HEK293 (cell line): ENCODE data around the gene METTL2B.

Source experiments
- CTCF ChIA-PET: fragments of 350-600 bp; formaldehyde crosslinking; extraction: SDS; loops from one replicate; lab custom pipeline; 2021; ENCODE audit warnings: antibody characterized with exemption; lab: Yijun Ruan, JAX
- POLR2A ChIA-PET: fragments of 300-600 bp; formaldehyde crosslinking; extraction: SDS; loops from one replicate; lab custom pipeline; 2020; ENCODE audit warnings: antibody characterized with exemption, inconsistent platforms; lab: Yijun Ruan, JAX
- H3K27ac ChIP-seq: fragments of 200-500 bp; sonication (Bioruptor generic); 2 replicates; pipeline ENCODE4 v1.5.1; 2014; ENCODE audit warnings: low read depth, low read length, control low read depth, inconsistent platforms; ENCODE audit errors: extremely low read depth
- H3K36me3 ChIP-seq, 2 experiments: fragments of 200-500 bp in 1 of 2; sonication (Bioruptor generic) in 1 of 2; 1 replicate in 1 of 2; 2 replicates in 1 of 2; pipeline ENCODE4 v1.5.1; 2014 to 2017; ENCODE audit warnings: inconsistent platforms in 2 of 2, low read length in 2 of 2; ENCODE audit not compliant: control insufficient read depth in 2 of 2, insufficient read depth in 1 of 2
- H3K4me1 ChIP-seq: fragments of 200-500 bp; sonication (Bioruptor generic); 2 replicates; pipeline ENCODE4 v1.5.1; 2014; ENCODE audit warnings: mild to moderate bottlenecking, low read length, inconsistent platforms; ENCODE audit not compliant: control insufficient read depth, insufficient read depth
- H3K4me3 ChIP-seq: 2 replicates; pipeline ENCODE4 v1.5.1; 2011; ENCODE audit warnings: low read depth, mild to moderate bottlenecking, control low read depth, low read length, moderate library complexity
- H3K9me3 ChIP-seq: fragments of 200-500 bp; sonication (Bioruptor generic); 2 replicates; pipeline ENCODE4 v1.5.1; 2014; ENCODE audit warnings: low read depth, low read length, inconsistent platforms; ENCODE audit not compliant: control insufficient read depth, insufficient read depth
- BCL11B ChIP-seq: fragments of 450-650 bp; formaldehyde crosslinking; IDR thresholded peaks from 2 replicates; pipeline ENCODE4 v1.5.1; 2016; ENCODE audit warnings: low read depth, missing biosample characterization, missing genetic modification characterization
- GLIS2 ChIP-seq: fragments of 450-650 bp; formaldehyde crosslinking; IDR thresholded peaks from 2 replicates; pipeline ENCODE4 v1.5.1; 2016; ENCODE audit warnings: missing biosample characterization, missing genetic modification characterization
- PRDM1 ChIP-seq: fragments of 450-650 bp; formaldehyde crosslinking; IDR thresholded peaks from 2 replicates; pipeline ENCODE4; 2016; ENCODE audit warnings: missing biosample characterization, missing genetic modification characterization
- SP7 ChIP-seq: fragments of 450-650 bp; formaldehyde crosslinking; IDR thresholded peaks from 2 replicates; pipeline ENCODE4 v1.5.1; 2016; ENCODE audit warnings: missing biosample characterization, missing genetic modification characterization
- ZBTB17 ChIP-seq: fragments of 450-650 bp; formaldehyde crosslinking; IDR thresholded peaks from 2 replicates; pipeline ENCODE4 v1.5.1; 2016; ENCODE audit warnings: missing biosample characterization, missing genetic modification characterization
- ZFP37 ChIP-seq: fragments of 450-650 bp; formaldehyde crosslinking; IDR thresholded peaks from 2 replicates; pipeline ENCODE4 v1.5.1; 2016; ENCODE audit warnings: missing biosample characterization, missing genetic modification characterization
- ZNF132 ChIP-seq: fragments of 450-650 bp; formaldehyde crosslinking; IDR thresholded peaks from 2 replicates; pipeline ENCODE4 v1.5.1; 2017; ENCODE audit warnings: missing biosample characterization, missing genetic modification characterization, borderline replicate concordance
- ZNF214 ChIP-seq: fragments of 450-650 bp; formaldehyde crosslinking; IDR thresholded peaks from 2 replicates; pipeline ENCODE4 v1.5.1; 2017; ENCODE audit warnings: missing biosample characterization, mild to moderate bottlenecking, missing genetic modification characterization, borderline replicate concordance
- ZNF274 ChIP-seq, 2 experiments: fragments of 200-500 bp in 1 of 2; fragments of 450-650 bp in 1 of 2; sonication (Bioruptor generic) in 1 of 2; formaldehyde crosslinking in 1 of 2; IDR thresholded peaks; 2 replicates each; pipeline versions ENCODE4 v1.5.1 to v1.6.1; 2014 to 2016; ENCODE audit warnings: borderline replicate concordance in 1 of 2, inconsistent platforms in 1 of 2, low read length in 1 of 2, missing biosample characterization in 1 of 2, missing genetic modification characterization in 1 of 2
- ZNF335 ChIP-seq: fragments of 450-650 bp; formaldehyde crosslinking; conservative IDR thresholded peaks from 2 replicates; pipeline ENCODE4 v1.5.1; 2016; ENCODE audit warnings: missing biosample characterization, missing genetic modification characterization
- ZNF600 ChIP-seq: fragments of 450-650 bp; formaldehyde crosslinking; IDR thresholded peaks from 2 replicates; pipeline ENCODE4 v1.5.1; 2016; ENCODE audit warnings: missing biosample characterization, missing genetic modification characterization
- ZNF624 ChIP-seq: fragments of 450-650 bp; formaldehyde crosslinking; IDR thresholded peaks from 2 replicates; pipeline ENCODE4 v1.5.1; 2017; ENCODE audit warnings: missing biosample characterization, missing genetic modification characterization
- ZNF654 ChIP-seq: fragments of 450-650 bp; formaldehyde crosslinking; IDR thresholded peaks from 2 replicates; pipeline ENCODE4 v1.5.1; 2016; ENCODE audit warnings: low read depth, missing biosample characterization, missing genetic modification characterization
- ZNF660 ChIP-seq: fragments of 450-650 bp; IDR thresholded peaks from 2 replicates; pipeline ENCODE4 v1.5.1; 2018; ENCODE audit warnings: missing biosample characterization, mild to moderate bottlenecking, missing genetic modification characterization
- ZNF792 ChIP-seq: fragments of 450-650 bp; formaldehyde crosslinking; IDR thresholded peaks from 2 replicates; pipeline ENCODE4 v1.5.1; 2016; ENCODE audit warnings: missing biosample characterization, missing genetic modification characterization
- TF ChIP-seq, protein P1 (sequence below): fragments of 450-650 bp; formaldehyde crosslinking; IDR thresholded peaks from 2 replicates; pipeline ENCODE4 v1.5.1; 2017; ENCODE audit warnings: missing biosample characterization, missing genetic modification characterization
- TF ChIP-seq, protein P2 (sequence below): fragments of 450-650 bp; formaldehyde crosslinking; IDR thresholded peaks from 2 replicates; pipeline ENCODE4 v1.5.1; 2016; ENCODE audit warnings: missing biosample characterization, missing genetic modification characterization, low read depth
- TF ChIP-seq, protein P3 (sequence below): fragments of 450-650 bp; formaldehyde crosslinking; IDR thresholded peaks from 2 replicates; pipeline ENCODE4 v1.5.1; 2016; ENCODE audit warnings: missing biosample characterization, missing genetic modification characterization
- TF ChIP-seq, protein P4 (sequence below): fragments of 450-650 bp; formaldehyde crosslinking; IDR thresholded peaks from 2 replicates; pipeline ENCODE4 v1.5.1; 2016; ENCODE audit warnings: missing biosample characterization, missing genetic modification characterization
- TF ChIP-seq, protein P5 (sequence below): fragments of 450-650 bp; formaldehyde crosslinking; IDR thresholded peaks from 2 replicates; pipeline ENCODE4 v1.5.1; 2017; ENCODE audit warnings: missing biosample characterization, missing genetic modification characterization
- TF ChIP-seq, protein P6 (sequence below): fragments of 450-650 bp; formaldehyde crosslinking; IDR thresholded peaks from 2 replicates; pipeline ENCODE4 v1.5.1; 2016; ENCODE audit warnings: missing biosample characterization, missing genetic modification characterization
- TF ChIP-seq, protein P7 (sequence below): fragments of 450-650 bp; formaldehyde crosslinking; IDR thresholded peaks from 2 replicates; pipeline ENCODE4 v1.5.1; 2016; ENCODE audit warnings: missing biosample characterization, missing genetic modification characterization

METTL2B gene

DNA sequence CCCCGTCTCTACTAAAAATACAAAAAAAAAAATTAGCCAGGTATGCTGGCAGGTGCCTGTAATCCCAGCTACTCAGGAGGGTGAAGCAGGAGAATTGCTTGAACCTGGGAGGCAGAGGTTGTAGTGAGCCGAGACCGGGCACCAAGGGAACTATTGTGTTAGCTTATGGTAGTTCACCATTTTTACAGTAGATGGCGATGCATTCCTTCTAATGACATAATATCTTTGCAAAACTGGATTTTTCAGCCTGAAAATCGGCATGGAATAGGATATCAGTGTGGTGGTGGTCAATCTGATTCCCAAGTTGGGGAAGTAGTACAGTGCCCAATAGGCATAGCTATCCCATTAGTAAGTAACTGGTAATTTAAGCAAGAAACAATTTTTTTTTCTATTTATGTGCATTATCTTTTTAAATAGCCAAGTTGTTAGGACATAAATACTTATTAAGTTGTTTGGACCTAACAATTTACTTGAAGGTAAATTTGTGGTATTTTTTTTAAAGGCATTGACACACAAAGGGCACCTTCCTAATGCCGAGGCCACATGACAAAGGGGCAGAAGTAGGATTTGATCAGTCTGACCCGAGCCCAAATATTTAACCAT lies 49.2 kb upstream of the METTL2B start:
- ChIA-PET POLR2A (interaction anchor here (1.7 kb wide), 1 partner anchor 28 kb away, joined by 7 read pairs; the partner anchor contains the start of gene HILPDA), CTCF (interaction anchor here (0.6 to 9.2 kb wide), 35 partner anchors 8 to 1635 kb away, joined by 3 to 189 read pairs (median 10); partner anchors contain the start of genes GARIN1A, HILPDA, METTL2B and RBM28)
- no peaks in the 10 kb centered on the region for H3K4me1 ChIP-seq
- no peaks in the 10 kb centered on the region for H3K9me3 ChIP-seq
- no peak overlapping the region for H3K27ac ChIP-seq
- no peaks in the 10 kb centered on the region for H3K36me3 ChIP-seq
- no peak overlapping the region for H3K4me3 ChIP-seq
- TF ChIP-seq SP7 (tag by site-specific recombination) (peak; percentile 37; the same call in 1 of the 2 replicates), ZNF654 (peak; percentile 97), ZNF792 (tag by site-specific recombination) (no peak), ZBTB17 (tag by site-specific recombination) (peak; percentile 67), ZNF274 (IDR thresholded peaks at IDR 0.05; ENCODE audit: low read length) (no peak), ZNF274 (tag by site-specific recombination; IDR thresholded peaks at IDR 0.05; ENCODE audit: borderline replicate concordance) (no peak), BCL11B (tag by site-specific recombination) (no peak), GLIS2 (no peak), ZNF660 (tag by site-specific recombination) (peak; percentile 72; the same call in 1 of the 2 replicates)
- TF ChIP-seq, protein P1, sequence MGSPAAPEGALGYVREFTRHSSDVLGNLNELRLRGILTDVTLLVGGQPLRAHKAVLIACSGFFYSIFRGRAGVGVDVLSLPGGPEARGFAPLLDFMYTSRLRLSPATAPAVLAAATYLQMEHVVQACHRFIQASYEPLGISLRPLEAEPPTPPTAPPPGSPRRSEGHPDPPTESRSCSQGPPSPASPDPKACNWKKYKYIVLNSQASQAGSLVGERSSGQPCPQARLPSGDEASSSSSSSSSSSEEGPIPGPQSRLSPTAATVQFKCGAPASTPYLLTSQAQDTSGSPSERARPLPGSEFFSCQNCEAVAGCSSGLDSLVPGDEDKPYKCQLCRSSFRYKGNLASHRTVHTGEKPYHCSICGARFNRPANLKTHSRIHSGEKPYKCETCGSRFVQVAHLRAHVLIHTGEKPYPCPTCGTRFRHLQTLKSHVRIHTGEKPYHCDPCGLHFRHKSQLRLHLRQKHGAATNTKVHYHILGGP (tag by site-specific recombination) = no peak
- TF ChIP-seq, protein P2, sequence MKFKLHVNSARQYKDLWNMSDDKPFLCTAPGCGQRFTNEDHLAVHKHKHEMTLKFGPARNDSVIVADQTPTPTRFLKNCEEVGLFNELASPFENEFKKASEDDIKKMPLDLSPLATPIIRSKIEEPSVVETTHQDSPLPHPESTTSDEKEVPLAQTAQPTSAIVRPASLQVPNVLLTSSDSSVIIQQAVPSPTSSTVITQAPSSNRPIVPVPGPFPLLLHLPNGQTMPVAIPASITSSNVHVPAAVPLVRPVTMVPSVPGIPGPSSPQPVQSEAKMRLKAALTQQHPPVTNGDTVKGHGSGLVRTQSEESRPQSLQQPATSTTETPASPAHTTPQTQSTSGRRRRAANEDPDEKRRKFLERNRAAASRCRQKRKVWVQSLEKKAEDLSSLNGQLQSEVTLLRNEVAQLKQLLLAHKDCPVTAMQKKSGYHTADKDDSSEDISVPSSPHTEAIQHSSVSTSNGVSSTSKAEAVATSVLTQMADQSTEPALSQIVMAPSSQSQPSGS (tag by site-specific recombination) = 0 out of 2 replicates have a peak, but pooled peaks have one; percentile 18
- TF ChIP-seq, protein P3, sequence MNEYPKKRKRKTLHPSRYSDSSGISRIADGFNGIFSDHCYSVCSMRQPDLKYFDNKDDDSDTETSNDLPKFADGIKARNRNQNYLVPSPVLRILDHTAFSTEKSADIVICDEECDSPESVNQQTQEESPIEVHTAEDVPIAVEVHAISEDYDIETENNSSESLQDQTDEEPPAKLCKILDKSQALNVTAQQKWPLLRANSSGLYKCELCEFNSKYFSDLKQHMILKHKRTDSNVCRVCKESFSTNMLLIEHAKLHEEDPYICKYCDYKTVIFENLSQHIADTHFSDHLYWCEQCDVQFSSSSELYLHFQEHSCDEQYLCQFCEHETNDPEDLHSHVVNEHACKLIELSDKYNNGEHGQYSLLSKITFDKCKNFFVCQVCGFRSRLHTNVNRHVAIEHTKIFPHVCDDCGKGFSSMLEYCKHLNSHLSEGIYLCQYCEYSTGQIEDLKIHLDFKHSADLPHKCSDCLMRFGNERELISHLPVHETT = no peak
- TF ChIP-seq, protein P4, sequence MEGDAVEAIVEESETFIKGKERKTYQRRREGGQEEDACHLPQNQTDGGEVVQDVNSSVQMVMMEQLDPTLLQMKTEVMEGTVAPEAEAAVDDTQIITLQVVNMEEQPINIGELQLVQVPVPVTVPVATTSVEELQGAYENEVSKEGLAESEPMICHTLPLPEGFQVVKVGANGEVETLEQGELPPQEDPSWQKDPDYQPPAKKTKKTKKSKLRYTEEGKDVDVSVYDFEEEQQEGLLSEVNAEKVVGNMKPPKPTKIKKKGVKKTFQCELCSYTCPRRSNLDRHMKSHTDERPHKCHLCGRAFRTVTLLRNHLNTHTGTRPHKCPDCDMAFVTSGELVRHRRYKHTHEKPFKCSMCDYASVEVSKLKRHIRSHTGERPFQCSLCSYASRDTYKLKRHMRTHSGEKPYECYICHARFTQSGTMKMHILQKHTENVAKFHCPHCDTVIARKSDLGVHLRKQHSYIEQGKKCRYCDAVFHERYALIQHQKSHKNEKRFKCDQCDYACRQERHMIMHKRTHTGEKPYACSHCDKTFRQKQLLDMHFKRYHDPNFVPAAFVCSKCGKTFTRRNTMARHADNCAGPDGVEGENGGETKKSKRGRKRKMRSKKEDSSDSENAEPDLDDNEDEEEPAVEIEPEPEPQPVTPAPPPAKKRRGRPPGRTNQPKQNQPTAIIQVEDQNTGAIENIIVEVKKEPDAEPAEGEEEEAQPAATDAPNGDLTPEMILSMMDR (tag by site-specific recombination) = peak; percentile 67; the same call in 1 of the 2 replicates
- TF ChIP-seq, all 188 proteins: peak for 6

DNA sequence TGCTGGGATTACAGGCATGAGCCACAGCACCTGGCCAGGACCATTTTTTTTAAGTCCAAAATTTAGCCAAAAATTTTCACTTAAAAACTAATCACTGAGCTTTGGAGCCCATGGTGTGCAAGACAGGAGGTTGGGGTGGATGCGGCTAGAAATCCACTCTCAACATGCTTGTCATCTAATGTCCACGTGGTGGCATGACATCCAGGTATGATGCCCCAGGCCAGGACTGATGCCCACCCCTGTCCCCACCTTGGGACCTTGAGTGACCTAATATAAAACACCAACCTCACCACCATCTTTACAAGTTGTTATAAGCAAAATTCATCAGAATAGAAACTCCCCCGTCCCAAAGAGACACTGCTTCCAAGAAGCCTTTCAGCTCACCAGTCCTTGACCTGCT lies 46.3 kb upstream of the METTL2B start:
- CTCF ChIA-PET = interaction anchor here (0.6 to 9.2 kb wide), 7 partner anchors 31 to 1280 kb away, joined by 3 to 189 read pairs (median 5); partner anchors contain the start of gene RBM28
- H3K9me3 ChIP-seq = no peaks in the 10 kb centered on the region
- H3K36me3 ChIP-seq = no peaks in the 10 kb centered on the region
- H3K4me3 ChIP-seq = no peak overlapping the region
- H3K4me1 ChIP-seq = no peaks in the 10 kb centered on the region
- H3K27ac ChIP-seq = no peak overlapping the region
- POLR2A ChIA-PET = no interaction called here
- TF ChIP-seq ZNF335 (no peak), PRDM1 (no peak), ZNF600 (tag by site-specific recombination) (no peak), ZNF214 (tag by site-specific recombination) (no peak), ZNF624 (tag by site-specific recombination) (no peak), ZNF132 (tag by site-specific recombination) (no peak), ZFP37 (tag by site-specific recombination) (no peak)
- TF ChIP-seq, protein P5, sequence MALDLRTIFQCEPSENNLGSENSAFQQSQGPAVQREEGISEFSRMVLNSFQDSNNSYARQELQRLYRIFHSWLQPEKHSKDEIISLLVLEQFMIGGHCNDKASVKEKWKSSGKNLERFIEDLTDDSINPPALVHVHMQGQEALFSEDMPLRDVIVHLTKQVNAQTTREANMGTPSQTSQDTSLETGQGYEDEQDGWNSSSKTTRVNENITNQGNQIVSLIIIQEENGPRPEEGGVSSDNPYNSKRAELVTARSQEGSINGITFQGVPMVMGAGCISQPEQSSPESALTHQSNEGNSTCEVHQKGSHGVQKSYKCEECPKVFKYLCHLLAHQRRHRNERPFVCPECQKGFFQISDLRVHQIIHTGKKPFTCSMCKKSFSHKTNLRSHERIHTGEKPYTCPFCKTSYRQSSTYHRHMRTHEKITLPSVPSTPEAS = no peak
- TF ChIP-seq, protein P6, sequence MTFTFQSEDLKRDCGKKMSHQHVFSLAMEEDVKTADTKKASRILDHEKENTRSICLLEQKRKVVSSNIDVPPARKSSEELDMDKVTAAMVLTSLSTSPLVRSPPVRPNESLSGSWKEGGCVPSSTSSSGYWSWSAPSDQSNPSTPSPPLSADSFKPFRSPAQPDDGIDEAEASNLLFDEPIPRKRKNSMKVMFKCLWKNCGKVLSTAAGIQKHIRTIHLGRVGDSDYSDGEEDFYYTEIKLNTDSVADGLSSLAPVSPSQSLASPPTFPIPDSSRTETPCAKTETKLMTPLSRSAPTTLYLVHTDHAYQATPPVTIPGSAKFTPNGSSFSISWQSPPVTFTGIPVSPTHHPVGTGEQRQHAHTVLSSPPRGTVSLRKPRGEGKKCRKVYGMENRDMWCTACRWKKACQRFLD (tag by site-specific recombination) = no peak
- TF ChIP-seq, protein P7, sequence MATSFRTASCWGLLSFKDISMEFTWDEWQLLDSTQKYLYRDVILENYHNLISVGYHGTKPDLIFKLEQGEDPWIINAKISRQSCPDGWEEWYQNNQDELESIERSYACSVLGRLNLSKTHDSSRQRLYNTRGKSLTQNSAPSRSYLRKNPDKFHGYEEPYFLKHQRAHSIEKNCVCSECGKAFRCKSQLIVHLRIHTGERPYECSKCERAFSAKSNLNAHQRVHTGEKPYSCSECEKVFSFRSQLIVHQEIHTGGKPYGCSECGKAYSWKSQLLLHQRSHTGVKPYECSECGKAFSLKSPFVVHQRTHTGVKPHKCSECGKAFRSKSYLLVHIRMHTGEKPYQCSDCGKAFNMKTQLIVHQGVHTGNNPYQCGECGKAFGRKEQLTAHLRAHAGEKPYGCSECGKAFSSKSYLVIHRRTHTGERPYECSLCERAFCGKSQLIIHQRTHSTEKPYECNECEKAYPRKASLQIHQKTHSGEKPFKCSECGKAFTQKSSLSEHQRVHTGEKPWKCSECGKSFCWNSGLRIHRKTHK (tag by site-specific recombination) = no peak
